Measurements from ENCODE around the gene RASA1. TPM values are rescaled to one million over a fixed set of nuclear protein-coding genes. Genes with fewer than 3 reads are reported as not detected.

The RASA1 gene
- total RNA-seq, 4 donors from 2014 or later, result 22.8 to 37.7 (median 30.3) TPM

DNA sequence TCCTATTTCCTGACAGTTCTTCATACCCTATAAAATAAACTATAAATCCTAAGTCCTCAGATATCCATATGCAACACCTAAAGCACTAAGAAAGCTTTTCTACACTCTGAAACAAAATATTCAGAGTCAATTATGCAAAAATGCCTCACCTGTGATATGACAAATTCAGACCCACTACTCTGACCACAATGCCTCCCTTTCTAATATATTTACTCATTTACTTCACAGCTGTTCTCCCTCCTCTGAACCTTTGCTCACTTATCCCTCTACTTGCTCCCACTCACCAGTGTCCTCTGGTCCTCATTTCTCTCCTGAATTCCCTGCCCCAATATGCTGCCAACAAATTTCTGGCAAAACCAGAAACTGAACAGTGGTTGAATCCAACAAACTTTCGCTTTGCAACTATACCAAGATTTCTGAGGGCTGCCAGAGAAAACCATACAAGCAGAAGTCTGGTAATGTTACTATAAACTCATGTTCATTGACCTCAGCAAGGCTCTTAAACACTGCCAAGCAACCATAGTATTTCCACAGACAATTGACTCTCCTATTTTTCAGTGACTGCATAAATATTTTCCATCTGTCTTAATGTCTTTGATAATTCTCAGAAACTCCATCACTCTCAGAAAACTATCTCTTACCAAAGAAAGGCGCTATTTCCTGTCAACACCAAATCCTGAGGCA is 137.9 kb downstream of the RASA1 start:
- no peak for DNase-seq (ENCODE audit: low spot score)
- ATAC-seq (ENCODE audit: low FRiP score), result no peak
- no peak for TF ChIP-seq CTCF (IDR thresholded peaks at IDR 0.05)

DNA sequence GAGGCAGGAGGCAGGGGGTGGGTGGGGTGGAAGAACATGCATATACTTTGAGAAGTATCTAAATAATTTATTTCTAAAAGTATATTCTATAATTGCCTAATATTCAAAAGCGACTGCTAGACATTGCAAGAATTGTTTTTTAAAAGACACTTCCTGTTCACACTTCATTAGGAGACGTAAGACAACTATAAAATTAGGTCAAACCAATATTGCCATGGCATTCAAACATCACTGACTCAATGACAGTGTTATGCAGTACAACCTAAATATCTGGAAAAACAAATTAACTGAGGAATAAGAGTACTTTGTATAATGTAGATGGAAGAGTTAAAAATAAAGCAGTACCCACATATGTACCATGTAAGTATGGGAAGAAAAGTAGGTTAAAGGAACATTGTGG is 140.5 kb downstream of the RASA1 start:
- TF ChIP-seq CTCF (IDR thresholded peaks at IDR 0.05), result no peak
- DNase-seq (ENCODE audit: low spot score) (no peak), ATAC-seq (ENCODE audit: low FRiP score) (no peak)

- ATAC-seq (ENCODE audit: low FRiP score), result no peak
- no peak for TF ChIP-seq CTCF (IDR thresholded peaks at IDR 0.05)
- no peak for DNase-seq (ENCODE audit: low spot score)
These were observed 143.2 kb downstream of the RASA1 start for GRCh38 chr5:87410931-87411330.

GRCh38 chr5:87411586-87411972 is 143.9 kb downstream of the RASA1 start:
- no peak for DNase-seq (ENCODE audit: low spot score)
- TF ChIP-seq CTCF (IDR thresholded peaks at IDR 0.05), result no peak
- ATAC-seq (ENCODE audit: low FRiP score), result no peak

DNA sequence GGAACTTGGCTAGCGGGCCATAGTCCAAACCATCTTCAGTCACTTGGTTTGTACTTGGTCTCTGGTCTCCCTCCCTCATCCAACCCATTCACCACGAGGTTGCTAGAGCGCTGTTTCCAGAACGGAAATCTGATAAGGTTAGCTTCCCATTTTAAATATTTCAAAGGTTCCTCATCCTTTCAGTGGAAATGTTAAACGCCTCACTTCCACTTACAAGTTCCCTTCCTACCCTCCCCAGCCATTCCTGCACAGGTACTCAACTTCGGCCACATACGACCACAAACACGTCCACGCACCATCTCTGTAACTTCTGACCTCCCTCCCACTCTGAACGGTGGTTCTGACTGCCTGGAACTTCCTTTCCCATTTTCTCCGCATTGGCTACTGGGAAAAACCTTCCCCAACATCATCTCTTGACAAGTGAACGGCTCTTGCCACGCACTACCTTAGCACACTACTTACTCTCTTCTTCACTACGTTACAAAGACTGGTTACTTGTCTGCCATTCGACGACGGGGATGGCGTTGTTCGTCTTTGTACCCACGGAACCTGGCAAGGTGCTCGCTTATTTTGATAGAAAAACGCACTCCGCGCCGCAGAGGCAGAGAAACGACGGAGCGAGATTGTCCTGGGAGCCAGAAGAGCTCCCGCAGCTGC is 144.4 kb downstream of the RASA1 start:
- ATAC-seq (ENCODE audit: low FRiP score) (peak; percentile 49), DNase-seq (ENCODE audit: low spot score) (no peak)
- TF ChIP-seq CTCF (IDR thresholded peaks at IDR 0.05), result no peak

- peak; percentile 98 for ATAC-seq (ENCODE audit: low FRiP score)
- peak; percentile 85 for DNase-seq (ENCODE audit: low spot score)
- no peak for TF ChIP-seq CTCF (IDR thresholded peaks at IDR 0.05)
These were observed 145.1 kb downstream of the RASA1 start, which contains the start of gene CCNH for GRCh38 chr5:87412630-87413342. CCNH (minus strand) TSS chr5:87412930; CDS start chr5:87412794, 136 bp downstream.

All from omental fat pad (tissue), 4 donors.